Natural killer cell (primary cell): ENCODE results near the gene RNF167. TPM values are rescaled to one million over a fixed set of nuclear protein-coding genes. Genes with fewer than 3 reads are reported as not detected.

Source experiments
- ATAC-seq, 3 donors: fragments of 150-1000 bp in 2 of 3; fragments of 200-7000 bp in 1 of 3; cut with Tn5 transposase; 1 replicate in 1 of 3; 2 replicates in 2 of 3; pipeline ENCODE4 v1.10.0; 2021; ENCODE audit warnings: mild to moderate bottlenecking in 2 of 3, moderate library complexity in 2 of 3
- DNase-seq, 2 donors: peaks; one replicate each; pipeline versions ENCODE4 v3.0.0 to v3.0.0-alpha.2; 2013 to 2021; ENCODE audit warnings: mixed read lengths in 1 of 2
- H3K27ac ChIP-seq: one replicate; pipeline ENCODE4 v1.5.1; 2013; ENCODE audit warnings: mild to moderate bottlenecking, low read length
- H3K27me3 ChIP-seq: one replicate; pipeline ENCODE4 v1.6.1; 2013; ENCODE audit warnings: low read length; ENCODE audit not compliant: control insufficient read depth, insufficient read depth
- H3K36me3 ChIP-seq: one replicate; pipeline ENCODE4 v1.6.1; 2013; ENCODE audit warnings: low read length; ENCODE audit not compliant: control insufficient read depth, insufficient read depth
- H3K4me1 ChIP-seq: one replicate; pipeline ENCODE4 v1.6.1; 2013; ENCODE audit warnings: low read length; ENCODE audit not compliant: control insufficient read depth, insufficient read depth
- H3K4me3 ChIP-seq: one replicate; pipeline ENCODE4 v1.5.1; 2013; ENCODE audit warnings: low read length
- H3K9me3 ChIP-seq: one replicate; pipeline ENCODE4 v1.6.1; 2013; ENCODE audit warnings: low read length; ENCODE audit not compliant: control insufficient read depth, insufficient read depth
- H3K27ac Mint-ChIP-seq, 2 donors: one replicate each; pipeline ENCODE4 v1.8.0; 2022; ENCODE audit warnings: mild to moderate bottlenecking in 2 of 2, mixed read lengths in 2 of 2, moderate library complexity in 1 of 2
- H3K27me3 Mint-ChIP-seq, 2 donors: one replicate each; pipeline ENCODE4 v1.8.0; 2022; ENCODE audit warnings: low read depth in 2 of 2, mixed read lengths in 2 of 2
- H3K36me3 Mint-ChIP-seq: one replicate; pipeline ENCODE4 v1.8.0; 2022; ENCODE audit warnings: mixed read lengths
- H3K4me1 Mint-ChIP-seq, 2 donors: one replicate each; pipeline ENCODE4 v1.8.0; 2022; ENCODE audit warnings: mixed read lengths in 2 of 2
- H3K4me3 Mint-ChIP-seq: one replicate; pipeline ENCODE4 v1.8.0; 2022; ENCODE audit warnings: mild to moderate bottlenecking, moderate library complexity, mixed read lengths
- H3K9me3 Mint-ChIP-seq, 2 donors: one replicate each; pipeline ENCODE4 v1.8.0; 2022; ENCODE audit warnings: mixed read lengths in 2 of 2
- CTCF ChIP-seq: fragments of 200-600 bp; IDR thresholded peaks from one replicate; pipeline ENCODE4 v1.8.0; 2022; ENCODE audit warnings: antibody characterized with exemption
- WGBS: methylation state at CpG from one replicate; pipeline ENCODE4 v1.1.7; 2013; ENCODE audit warnings: missing lambda C conversion rate; ENCODE audit not compliant: insufficient coverage; 5-methylcytosine and 5-hydroxymethylcytosine counted together
- intact Hi-C: fragments of 100-400 bp; cut with micrococcal nuclease; formaldehyde crosslinking; loops from one replicate; pipeline ENCODE4 v1.14.2; 2022
- total RNA-seq, 4 donors: library from RNA; stranded (reverse); fragments of 120-200 nt in 1 of 4; gene quantifications; one replicate each; pipeline versions ENCODE4 v1.2.3 to v1.2.4, GENCODE V29; 2013 to 2022

The RNF167 gene
- total RNA-seq, 3 donors from 2014 or later (not counting 1 experiment from before 2014, with no cell fraction given): 149 to 189 (median 177) TPM

GRCh38 chr17:4937553-4937952 is 2.5 kb upstream of the RNF167 start:
- peaks cover 0 to 4% of the 10 kb centered on the region in 2 donors for H3K27me3 Mint-ChIP-seq
- no peak overlapping the region for H3K4me3 ChIP-seq
- WGBS: 98% methylated on average over 16 of the region's 16 CpGs
- peaks cover 53% of the 10 kb centered on the region for H3K4me1 ChIP-seq
- H3K36me3 ChIP-seq: peaks cover 22% of the 10 kb centered on the region
- ATAC-seq: no peak
- TF ChIP-seq CTCF: no peak
- H3K4me1 Mint-ChIP-seq: peaks cover 54 to 82% of the 10 kb centered on the region in 2 donors
- H3K9me3 ChIP-seq: no peaks in the 10 kb centered on the region
- no peaks in the 10 kb centered on the region for H3K36me3 Mint-ChIP-seq
- H3K27ac Mint-ChIP-seq: no peak overlapping the region
- H3K27ac ChIP-seq: no peak overlapping the region
- H3K9me3 Mint-ChIP-seq: no peaks in the 10 kb centered on the region
- intact Hi-C loops: no loop called here
- peak overlapping the region; percentile 17 for H3K4me3 Mint-ChIP-seq
- H3K27me3 ChIP-seq: no peaks in the 10 kb centered on the region
- no peak for DNase-seq

GRCh38 chr17:4938069-4938491 is 2.0 kb upstream of the RNF167 start:
- H3K36me3 ChIP-seq: peaks cover 27% of the 10 kb centered on the region
- DNase-seq: no peak
- Mint-ChIP-seq H3K36me3 (no peaks in the 10 kb centered on the region), H3K27me3 (peaks cover 0 to 4% of the 10 kb centered on the region in 2 donors), H3K27ac (no peak overlapping the region), H3K9me3 (no peaks in the 10 kb centered on the region), H3K4me3 (peak overlapping the region; percentile 76), H3K4me1 (peaks cover 57 to 82% of the 10 kb centered on the region in 2 donors)
- no peak overlapping the region for H3K4me3 ChIP-seq
- no peak overlapping the region for H3K27ac ChIP-seq
- no peaks in the 10 kb centered on the region for H3K27me3 ChIP-seq
- intact Hi-C loops: no loop called here
- H3K9me3 ChIP-seq: no peaks in the 10 kb centered on the region
- no peak for TF ChIP-seq CTCF
- 98% methylated on average over 6 of the region's 11 CpGs for WGBS
- no peak for ATAC-seq
- peaks cover 58% of the 10 kb centered on the region for H3K4me1 ChIP-seq

GRCh38 chr17:4938688-4939545 is 1.2 kb upstream of the RNF167 start:
- Histone ChIP-seq H3K4me3 (peak overlapping the region; percentile 81), H3K27ac (peak overlapping the region; percentile 78), H3K27me3 (no peaks in the 10 kb centered on the region), H3K4me1 (peaks cover 58% of the 10 kb centered on the region), H3K9me3 (no peaks in the 10 kb centered on the region), H3K36me3 (peaks cover 33% of the 10 kb centered on the region)
- ATAC-seq (no peak), DNase-seq (peak in 1 of 2 donors; percentile 44)
- peaks cover 0 to 4% of the 10 kb centered on the region in 2 donors for H3K27me3 Mint-ChIP-seq
- H3K4me1 Mint-ChIP-seq: peaks cover 56 to 82% of the 10 kb centered on the region in 2 donors
- peak overlapping the region; percentile 87 to 93 for H3K27ac Mint-ChIP-seq
- H3K4me3 Mint-ChIP-seq: peak overlapping the region; percentile 91
- intact Hi-C loops: no loop called here
- H3K9me3 Mint-ChIP-seq: no peaks in the 10 kb centered on the region
- WGBS: 68% methylated on average over 19 of the region's 19 CpGs
- TF ChIP-seq CTCF: no peak
- no peaks in the 10 kb centered on the region for H3K36me3 Mint-ChIP-seq
